Loucy (cell line): ENCODE results near the gene CASK.

Source experiments
- EZH2phosphoT487 ChIP-seq: fragments of 200-600 bp; IDR thresholded peaks from 2 replicates; pipeline ENCODE4 v1.6.1; 2018; ENCODE audit warnings: antibody characterized with exemption, mild to moderate bottlenecking, moderate library complexity, borderline replicate concordance
- TF ChIP-seq, protein P1 (sequence below): fragments of 200-600 bp; sonication (generic); conservative IDR thresholded peaks from 2 replicates; pipeline ENCODE4 v1.5.1; 2014; ENCODE audit warnings: mild to moderate bottlenecking, antibody characterized with exemption, low read length

DNA sequence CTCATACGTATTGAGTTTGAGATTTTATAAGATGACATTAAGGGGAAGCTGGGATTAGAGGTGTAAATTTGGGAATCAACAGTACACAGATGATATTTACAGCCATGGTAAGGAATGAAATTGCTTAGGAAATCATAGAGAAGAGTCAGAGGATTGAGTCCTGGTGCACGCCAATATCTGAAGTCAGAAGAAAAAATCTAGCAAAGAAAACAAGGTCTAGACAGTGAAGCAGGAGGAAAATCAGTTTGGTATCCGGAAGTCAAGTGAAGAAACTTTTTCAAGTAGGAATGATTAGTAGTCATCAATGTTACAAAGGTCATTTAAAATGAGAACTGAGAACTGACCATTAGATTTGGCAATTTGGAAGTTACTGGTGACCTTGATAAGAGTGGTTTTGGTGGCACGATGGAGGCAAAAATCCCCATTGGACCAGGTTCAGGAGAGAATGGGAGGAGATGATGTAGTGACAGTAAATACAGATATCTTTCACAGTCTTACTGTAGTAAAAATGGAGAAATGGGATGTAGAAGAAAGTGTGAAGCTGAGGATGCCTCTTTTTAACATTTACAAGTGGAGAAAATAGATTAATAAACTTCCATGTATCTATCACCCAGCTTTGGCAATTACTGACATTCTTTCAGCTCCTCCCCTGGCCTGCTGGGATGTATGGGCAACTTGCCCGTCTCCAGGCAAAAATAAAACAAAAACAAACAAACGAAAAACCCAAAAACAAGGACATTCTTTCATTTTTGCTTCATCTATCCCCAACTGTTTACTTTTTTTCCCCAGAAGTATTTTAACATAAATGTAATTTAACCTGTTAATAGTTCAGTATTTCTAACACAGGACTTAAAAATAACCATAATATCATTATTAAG, 245.9 kb downstream of the CASK start:
- TF ChIP-seq, protein P1, sequence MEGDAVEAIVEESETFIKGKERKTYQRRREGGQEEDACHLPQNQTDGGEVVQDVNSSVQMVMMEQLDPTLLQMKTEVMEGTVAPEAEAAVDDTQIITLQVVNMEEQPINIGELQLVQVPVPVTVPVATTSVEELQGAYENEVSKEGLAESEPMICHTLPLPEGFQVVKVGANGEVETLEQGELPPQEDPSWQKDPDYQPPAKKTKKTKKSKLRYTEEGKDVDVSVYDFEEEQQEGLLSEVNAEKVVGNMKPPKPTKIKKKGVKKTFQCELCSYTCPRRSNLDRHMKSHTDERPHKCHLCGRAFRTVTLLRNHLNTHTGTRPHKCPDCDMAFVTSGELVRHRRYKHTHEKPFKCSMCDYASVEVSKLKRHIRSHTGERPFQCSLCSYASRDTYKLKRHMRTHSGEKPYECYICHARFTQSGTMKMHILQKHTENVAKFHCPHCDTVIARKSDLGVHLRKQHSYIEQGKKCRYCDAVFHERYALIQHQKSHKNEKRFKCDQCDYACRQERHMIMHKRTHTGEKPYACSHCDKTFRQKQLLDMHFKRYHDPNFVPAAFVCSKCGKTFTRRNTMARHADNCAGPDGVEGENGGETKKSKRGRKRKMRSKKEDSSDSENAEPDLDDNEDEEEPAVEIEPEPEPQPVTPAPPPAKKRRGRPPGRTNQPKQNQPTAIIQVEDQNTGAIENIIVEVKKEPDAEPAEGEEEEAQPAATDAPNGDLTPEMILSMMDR = no peak
- TF ChIP-seq EZH2phosphoT487 = no peak
